Small intestine (tissue), 7 donors: ENCODE data around the gene SNRPA1. TPM values are rescaled to one million over a fixed set of nuclear protein-coding genes. Genes with fewer than 3 reads are reported as not detected.
A peak's percentile ranks its signal among the peaks of the same experiment; 100 is the strongest.

Experiments used
- DNase-seq, 2 donors: peaks; one replicate each; pipeline versions ENCODE4 v3.0.0 to v3.0.0-alpha.2; 2013
- FAIRE-seq: peaks from 2 replicates; lab custom pipeline; 2012; peaks lifted over from hg19 to GRCh38; lab: Jason Lieb, UNC
- H3K27ac ChIP-seq, 3 donors: one replicate each; pipeline ENCODE4 v1.5.1; 2013; ENCODE audit warnings: low read length in 2 of 3, mild to moderate bottlenecking in 2 of 3, control low read depth in 1 of 3, inconsistent platforms in 1 of 3, low read depth in 1 of 3, moderate library complexity in 1 of 3
- H3K27me3 ChIP-seq, 3 donors: one replicate each; pipeline ENCODE4 v1.6.1; 2013; ENCODE audit warnings: low read length in 3 of 3, inconsistent platforms in 1 of 3; ENCODE audit not compliant: control insufficient read depth in 3 of 3, insufficient read depth in 3 of 3
- H3K36me3 ChIP-seq, 3 donors: one replicate each; pipeline ENCODE4 v1.6.1; 2013; ENCODE audit warnings: low read length in 3 of 3, inconsistent platforms in 1 of 3, low read depth in 1 of 3, mild to moderate bottlenecking in 1 of 3, moderate library complexity in 1 of 3; ENCODE audit not compliant: control insufficient read depth in 3 of 3, insufficient read depth in 2 of 3
- H3K4me1 ChIP-seq, 3 donors: one replicate each; pipeline ENCODE4 v1.6.1; 2013; ENCODE audit warnings: low read length in 2 of 3, inconsistent platforms in 1 of 3, low read depth in 1 of 3, mild to moderate bottlenecking in 1 of 3, moderate library complexity in 1 of 3; ENCODE audit not compliant: control insufficient read depth in 3 of 3, insufficient read depth in 2 of 3
- H3K4me3 ChIP-seq, 3 donors: one replicate each; pipeline ENCODE4 v1.5.1; 2013; ENCODE audit warnings: low read length in 3 of 3, control low read depth in 1 of 3, inconsistent platforms in 1 of 3, low read depth in 1 of 3, mild to moderate bottlenecking in 1 of 3, moderate library complexity in 1 of 3
- H3K9me3 ChIP-seq, 2 donors: one replicate each; pipeline ENCODE4 v1.6.1; 2013; ENCODE audit warnings: low read depth in 1 of 2, low read length in 1 of 2; ENCODE audit not compliant: control insufficient read depth in 2 of 2, insufficient read depth in 1 of 2
- WGBS, 3 donors: extraction: QIAGEN DNeasy Blood & Tissue Kit; methylation state at CpG; one replicate each; pipeline ENCODE4 v1.1.7; 2013; 5-methylcytosine and 5-hydroxymethylcytosine counted together
- polyA plus RNA-seq, 4 donors: library from polyadenylated mRNA; stranded (reverse) in 3 of 4; unstranded in 1 of 4; fragments of 200-250 nt in 3 of 4; fragments of 120-200 nt in 1 of 4; gene quantifications; one replicate each; pipeline versions ENCODE4 v1.2.1 to v1.2.3, GENCODE V29; 2013
- donor health status: healthy with polysubstance abuse.
- donor health status: control.
- donor health status: control.
- donor health status: Bipolar disorder and iron deficiency.
- donor health status: healthy.

Gene SNRPA1
- polyA plus RNA-seq, 4 donors: 62.3 to 82.7 (median 73.2) TPM

DNA sequence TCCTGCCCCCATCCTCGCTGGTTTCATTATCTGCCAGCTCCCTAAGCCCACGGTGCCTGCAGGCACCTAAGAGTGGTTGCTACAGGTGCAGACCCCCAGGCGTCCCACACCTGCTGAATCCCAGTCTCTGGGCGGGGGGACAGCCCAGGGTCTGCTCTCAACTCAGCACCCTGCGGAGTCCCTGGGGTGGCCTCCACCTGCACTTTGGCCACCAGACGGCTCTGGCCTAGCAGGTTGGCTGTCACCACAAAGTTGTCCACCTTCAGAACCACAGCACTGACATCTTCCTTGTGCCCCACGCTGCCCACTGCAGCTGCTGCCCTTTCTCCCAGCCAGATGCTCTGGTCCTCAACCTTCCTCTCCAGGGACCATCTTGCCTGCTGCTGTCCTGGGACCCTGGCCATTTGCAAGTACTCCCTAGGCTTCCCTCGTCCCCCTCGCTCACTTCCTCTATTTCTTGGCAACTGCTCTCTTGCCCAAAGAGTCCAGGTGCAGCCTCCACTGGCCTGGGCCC, 34.9 kb upstream of the SNRPA1 start:
- Histone ChIP-seq H3K27me3 (no peaks in the 10 kb centered on the region), H3K9me3 (peaks cover 0 to 8% of the 10 kb centered on the region in 2 donors), H3K27ac (no peak overlapping the region), H3K4me1 (peaks cover 0 to 7% (median 0%) of the 10 kb centered on the region in 3 donors), H3K4me3 (no peak overlapping the region), H3K36me3 (peaks cover 0 to 21% (median 0%) of the 10 kb centered on the region in 3 donors)
- WGBS, 3 donors: 81 to 84% (median 84%) methylated on average over 9 of the region's 9 CpGs
- FAIRE-seq (no peak), DNase-seq (no peak)

DNA sequence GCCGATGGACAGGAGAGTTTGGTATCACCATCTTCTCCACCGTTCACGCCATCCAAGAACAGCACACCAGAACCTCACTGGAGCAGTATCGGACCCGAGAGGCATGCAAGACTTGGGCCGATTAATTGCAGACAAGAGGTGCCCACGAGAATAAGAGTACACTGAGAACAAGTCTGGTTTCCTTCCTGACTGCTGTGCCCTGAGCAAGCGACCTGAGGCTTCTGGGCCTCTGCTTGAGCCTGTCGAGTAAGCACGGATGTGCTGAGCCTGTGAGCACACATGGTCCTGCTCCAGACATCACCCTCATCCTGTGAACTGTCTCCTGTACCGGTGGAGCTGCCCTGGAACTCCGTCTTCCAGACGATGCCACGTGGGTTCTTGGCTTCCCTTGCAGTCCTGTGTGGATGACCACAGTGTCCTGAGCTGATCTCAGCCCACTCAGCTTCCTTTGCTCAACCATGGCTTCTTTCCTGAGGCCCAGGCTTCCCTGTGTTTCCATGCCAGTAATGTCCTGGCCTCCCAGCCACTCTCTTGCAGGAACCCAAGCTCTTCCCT, 34.3 kb upstream of the SNRPA1 start:
- no peak for FAIRE-seq
- 83 to 88% (median 86%) methylated on average over 14 of the region's 14 CpGs for WGBS, 3 donors

DNA sequence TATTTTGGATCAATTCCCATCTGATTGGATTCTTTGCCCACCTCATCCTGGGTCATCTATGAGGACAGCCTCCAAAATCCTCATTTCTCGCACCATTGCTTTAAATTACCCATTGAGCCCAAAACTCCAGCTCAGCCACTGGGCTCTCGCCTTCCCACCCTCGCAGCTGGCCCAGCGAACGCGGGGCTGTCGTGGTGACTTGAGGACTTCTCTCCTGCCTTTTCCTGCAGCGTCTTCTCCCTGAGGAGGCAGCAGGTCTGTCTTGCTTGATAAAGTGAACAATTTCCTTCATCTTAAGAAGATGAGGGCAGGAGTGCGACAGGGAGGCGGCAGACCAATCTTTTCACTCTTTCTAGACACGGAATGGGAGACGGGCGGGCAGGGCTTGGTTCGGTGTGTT, 33.0 kb upstream of the SNRPA1 start:
- Histone ChIP-seq H3K9me3 (no peaks in the 10 kb centered on the region), H3K27me3 (no peaks in the 10 kb centered on the region), H3K27ac (no peak overlapping the region), H3K4me1 (peaks cover 0 to 20% (median 0%) of the 10 kb centered on the region in 3 donors), H3K36me3 (peaks cover 0 to 27% (median 0%) of the 10 kb centered on the region in 3 donors), H3K4me3 (no peak overlapping the region)
- no peak for FAIRE-seq
- WGBS, 3 donors: 81 to 87% (median 87%) methylated on average over 14 of the region's 14 CpGs
- no peak for DNase-seq

More for the DNA sequence above, 34.3 kb upstream of the SNRPA1 start:
- Histone ChIP-seq H3K4me3 (no peak overlapping the region), H3K27ac (no peak overlapping the region), H3K27me3 (no peaks in the 10 kb centered on the region), H3K4me1 (peaks cover 0 to 11% (median 0%) of the 10 kb centered on the region in 3 donors), H3K9me3 (peaks cover 0 to 5% of the 10 kb centered on the region in 2 donors), H3K36me3 (peaks cover 0 to 21% (median 0%) of the 10 kb centered on the region in 3 donors)
- no peak for DNase-seq

DNA sequence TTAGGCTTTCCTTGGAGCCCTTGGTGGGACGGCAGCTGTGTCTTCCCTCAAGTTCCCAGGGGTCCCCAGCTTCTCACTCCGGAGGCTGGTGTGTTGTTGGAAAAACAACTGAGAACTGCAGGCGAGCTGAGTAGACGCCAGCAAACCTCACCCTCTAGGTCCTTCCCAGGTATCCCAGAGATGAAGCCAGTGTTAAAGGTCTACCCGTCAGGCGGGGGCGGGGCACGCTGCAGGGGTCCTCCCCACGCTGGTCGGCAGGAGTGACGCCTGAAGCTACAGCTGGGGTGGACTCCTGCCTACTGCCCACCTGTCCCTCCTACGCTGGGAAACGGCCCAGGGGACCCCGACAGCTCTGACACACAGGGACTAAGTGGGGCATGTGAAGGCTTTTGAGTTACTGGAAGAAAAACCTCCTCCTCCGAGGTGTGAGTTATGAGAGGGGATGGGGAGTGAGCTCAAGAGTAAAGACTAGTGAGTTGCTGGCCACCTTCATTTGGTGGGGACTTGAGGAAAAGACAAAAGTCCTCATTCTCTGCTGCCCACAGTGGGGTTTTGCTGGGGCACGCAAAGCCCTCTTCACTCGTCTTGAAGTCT, 32.2 kb upstream of the SNRPA1 start:
- Histone ChIP-seq H3K27ac (no peak overlapping the region), H3K4me3 (no peak overlapping the region), H3K9me3 (no peaks in the 10 kb centered on the region), H3K27me3 (no peaks in the 10 kb centered on the region), H3K36me3 (peaks cover 0 to 29% (median 0%) of the 10 kb centered on the region in 3 donors), H3K4me1 (peaks cover 0 to 20% (median 0%) of the 10 kb centered on the region in 3 donors)
- no peak for FAIRE-seq
- DNase-seq: no peak
- WGBS, 3 donors: 75 to 79% (median 75%) methylated on average over 17 of the region's 17 CpGs

DNA sequence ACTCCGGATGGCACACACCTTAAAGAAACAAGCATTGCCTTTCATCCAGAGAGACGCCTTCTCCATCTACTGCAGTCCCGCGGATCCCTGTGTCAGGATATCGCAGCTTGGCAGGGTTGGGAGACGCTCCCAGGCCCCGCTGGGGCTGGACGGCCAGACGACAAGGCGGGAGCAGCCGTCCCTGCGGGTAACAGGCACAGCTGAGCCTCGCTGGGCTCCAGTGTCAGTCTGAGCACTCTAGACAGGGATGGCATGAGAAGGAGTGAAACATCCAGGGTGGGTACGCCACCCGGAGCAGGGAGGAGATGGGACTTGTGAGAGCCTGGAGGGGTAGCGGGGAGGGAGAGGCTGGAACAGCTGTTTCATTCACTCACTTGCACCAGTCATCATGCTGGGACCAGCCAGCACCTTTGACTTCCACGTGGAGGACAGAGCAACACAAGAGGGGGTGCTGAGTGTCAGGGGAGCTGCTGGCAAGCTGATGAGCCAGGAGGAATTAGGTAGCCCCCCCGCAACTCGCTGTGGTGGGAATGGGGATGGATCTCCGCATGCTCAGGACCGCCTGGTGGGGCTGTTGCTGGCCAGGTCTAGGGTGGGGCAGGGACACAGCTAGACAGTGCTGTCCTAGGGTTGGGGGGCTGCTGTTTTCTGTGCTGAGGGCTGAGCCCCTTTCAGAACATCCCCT, 31.6 kb upstream of the SNRPA1 start:
- Histone ChIP-seq H3K9me3 (no peaks in the 10 kb centered on the region), H3K27me3 (no peaks in the 10 kb centered on the region), H3K36me3 (peaks cover 0 to 29% (median 0%) of the 10 kb centered on the region in 3 donors), H3K4me1 (peaks cover 0 to 20% (median 0%) of the 10 kb centered on the region in 3 donors), H3K4me3 (no peak overlapping the region), H3K27ac (no peak overlapping the region)
- FAIRE-seq: no peak
- no peak for DNase-seq
- WGBS, 3 donors: 83 to 91% (median 85%) methylated on average over 21 of the region's 21 CpGs

DNA sequence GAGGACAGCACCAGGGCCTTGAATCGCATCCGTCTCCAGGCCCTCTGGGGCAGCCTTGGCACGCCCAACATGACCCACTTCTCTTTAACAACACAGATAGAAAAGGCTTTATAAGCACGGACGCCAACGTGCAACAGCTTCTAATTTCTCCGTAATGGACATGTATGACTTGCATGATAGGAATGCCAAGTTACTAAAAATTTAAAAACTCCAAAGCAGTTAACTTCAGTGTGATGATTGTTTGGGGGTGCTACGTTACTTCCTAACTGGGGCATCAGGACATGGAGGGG, 30.9 kb upstream of the SNRPA1 start:
- no peak overlapping the region for H3K27ac ChIP-seq
- DNase-seq: no peak
- H3K4me1 ChIP-seq: peaks cover 0 to 20% (median 0%) of the 10 kb centered on the region in 3 donors
- H3K36me3 ChIP-seq: peaks cover 0 to 30% (median 0%) of the 10 kb centered on the region in 3 donors
- no peaks in the 10 kb centered on the region for H3K9me3 ChIP-seq
- H3K4me3 ChIP-seq: no peak overlapping the region
- no peaks in the 10 kb centered on the region for H3K27me3 ChIP-seq
- FAIRE-seq: no peak
- WGBS, 3 donors: 91 to 95% (median 95%) methylated on average over 8 of the region's 8 CpGs

DNA sequence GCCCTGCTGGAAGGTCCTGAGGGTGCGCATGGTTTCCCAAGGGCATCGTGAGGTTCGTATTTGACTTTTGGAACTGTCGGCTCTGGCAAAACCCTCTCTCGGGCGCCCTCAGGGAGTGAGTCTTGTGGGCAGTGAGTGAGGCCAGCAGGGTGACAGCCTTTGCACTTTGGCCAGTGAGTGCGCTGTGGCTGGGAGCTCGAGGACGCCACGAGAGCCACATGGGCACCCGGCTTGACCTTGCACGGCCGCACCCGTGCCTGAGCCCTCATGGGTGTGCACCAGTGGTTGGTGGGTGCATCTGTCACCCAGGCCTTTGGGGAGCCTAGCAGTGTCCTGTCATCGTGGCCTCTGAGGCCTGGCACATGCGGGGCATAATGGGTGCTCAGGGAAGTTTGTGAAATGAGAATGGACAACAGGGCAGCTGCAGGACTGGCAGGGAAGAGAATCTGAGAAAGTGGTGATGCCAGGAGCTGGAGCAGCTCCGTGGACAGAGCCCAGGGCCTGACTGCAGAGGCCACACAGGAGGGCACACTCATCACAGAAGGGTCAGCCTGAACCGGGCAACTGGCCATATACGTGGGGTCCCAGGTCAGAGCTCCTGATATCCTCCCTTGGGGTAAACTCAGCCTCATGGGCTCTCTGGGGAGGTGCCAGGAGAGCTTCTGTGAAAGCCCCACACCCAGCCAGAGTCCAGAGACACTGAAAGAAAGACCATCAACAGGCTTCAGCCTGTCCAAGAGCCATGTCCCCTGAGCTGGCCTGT, 30.4 kb upstream of the SNRPA1 start:
- Histone ChIP-seq H3K27ac (peak overlapping the region in 2 of 3 donors; percentile 56 to 67), H3K36me3 (peaks cover 0 to 35% (median 0%) of the 10 kb centered on the region in 3 donors), H3K4me3 (no peak overlapping the region), H3K4me1 (peaks cover 0 to 20% (median 0%) of the 10 kb centered on the region in 3 donors), H3K27me3 (no peaks in the 10 kb centered on the region), H3K9me3 (no peaks in the 10 kb centered on the region)
- WGBS, 3 donors: 86 to 89% (median 88%) methylated on average over 19 of the region's 19 CpGs
- DNase-seq (peak in 1 of 2 donors; percentile 22), FAIRE-seq (no peak)
